GM18511 (cell line): Measurements from ENCODE around the gene TCF7L2.

Source experiments
- ATAC-seq: cut with Tn5 transposase; IDR thresholded peaks from one replicate; pipeline ENCODE4 v1.9.1; 2021; ENCODE audit warnings: mild to moderate bottlenecking, moderate library complexity; ENCODE audit not compliant: unreplicated experiment

TCF7L2 gene

DNA sequence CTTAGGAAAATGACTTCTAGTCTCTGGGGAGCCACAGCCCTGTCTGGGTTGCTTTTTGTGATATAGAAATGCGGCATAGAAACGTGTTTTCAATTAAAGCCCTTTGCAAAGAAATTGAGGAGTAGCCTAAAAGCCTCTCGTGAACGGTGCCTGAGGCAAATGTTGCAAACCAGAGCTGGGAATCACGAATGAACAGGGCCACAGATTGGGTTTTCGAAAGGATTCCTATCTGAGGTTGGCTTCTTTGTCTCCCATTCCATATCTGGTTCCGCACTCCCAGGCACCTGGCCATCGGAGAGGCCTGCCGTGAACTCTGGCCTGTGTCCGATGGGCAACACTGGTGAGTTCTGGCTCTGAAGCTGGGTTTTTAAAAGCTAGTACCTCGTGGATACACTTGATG lies 221.6 kb downstream of the TCF7L2 start:
- ATAC-seq, result no peak

DNA sequence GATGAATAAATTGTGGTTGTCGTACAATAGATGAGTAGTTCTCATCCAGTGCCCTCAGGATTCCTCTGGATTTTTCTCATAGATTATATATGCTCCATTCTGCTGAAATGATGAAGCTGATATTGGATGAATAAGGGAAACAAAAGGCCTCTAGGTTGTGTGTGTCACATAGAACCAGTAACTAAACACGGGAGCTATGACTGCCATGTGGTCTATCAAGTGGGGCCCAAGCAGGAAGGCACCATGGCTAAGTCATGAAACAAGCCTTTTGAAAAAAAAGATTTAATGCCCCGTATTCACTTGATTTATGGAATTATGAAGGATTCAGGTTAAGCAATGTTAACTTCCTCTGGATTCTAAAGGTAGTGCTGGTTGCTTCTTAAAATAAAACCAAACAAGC lies 225.1 kb downstream of the TCF7L2 start:
- ATAC-seq, result no peak

DNA sequence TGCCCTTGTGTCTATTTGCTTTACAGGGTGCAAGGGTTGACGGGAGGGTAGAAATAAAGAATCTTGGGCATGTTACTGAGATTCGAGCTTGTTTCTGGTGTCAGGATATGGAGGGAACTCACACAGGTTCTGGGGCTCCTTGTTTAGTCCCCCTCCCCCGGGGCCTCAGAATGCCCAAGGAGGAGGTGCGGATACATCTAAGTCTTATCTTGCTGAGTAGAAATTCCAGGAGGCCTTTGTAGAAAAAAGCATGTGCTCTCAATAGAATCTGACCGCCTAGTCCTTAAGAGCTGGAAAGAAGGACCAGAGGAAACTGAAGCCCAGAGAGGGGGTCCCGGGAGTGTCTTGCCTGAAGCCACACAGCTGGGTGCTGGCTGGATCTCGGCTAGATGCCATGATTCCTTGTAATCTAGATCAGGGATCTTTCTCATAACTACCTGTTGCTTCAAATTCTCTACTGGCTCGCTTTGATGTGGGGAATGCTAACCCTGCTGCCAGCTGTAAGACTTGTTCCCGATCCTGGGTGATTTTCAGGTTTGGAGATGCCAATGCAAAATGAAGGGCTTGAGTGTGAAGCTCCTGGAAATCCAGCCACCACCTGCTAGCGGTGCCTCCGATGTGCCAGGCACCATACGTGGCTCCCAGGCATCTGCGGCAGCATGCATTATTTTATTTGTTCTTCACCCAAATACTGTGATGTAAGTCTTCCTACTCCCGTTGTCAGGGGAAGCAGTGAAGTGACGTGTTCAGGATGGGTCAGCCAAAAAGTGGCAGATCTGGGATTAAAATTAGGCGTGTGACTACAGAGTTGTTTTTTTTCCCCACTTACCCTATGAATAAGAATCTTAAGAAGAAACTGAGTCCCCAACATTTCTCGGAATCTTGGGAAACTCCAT lies 226.0 kb downstream of the TCF7L2 start:
- no peak for ATAC-seq

DNA sequence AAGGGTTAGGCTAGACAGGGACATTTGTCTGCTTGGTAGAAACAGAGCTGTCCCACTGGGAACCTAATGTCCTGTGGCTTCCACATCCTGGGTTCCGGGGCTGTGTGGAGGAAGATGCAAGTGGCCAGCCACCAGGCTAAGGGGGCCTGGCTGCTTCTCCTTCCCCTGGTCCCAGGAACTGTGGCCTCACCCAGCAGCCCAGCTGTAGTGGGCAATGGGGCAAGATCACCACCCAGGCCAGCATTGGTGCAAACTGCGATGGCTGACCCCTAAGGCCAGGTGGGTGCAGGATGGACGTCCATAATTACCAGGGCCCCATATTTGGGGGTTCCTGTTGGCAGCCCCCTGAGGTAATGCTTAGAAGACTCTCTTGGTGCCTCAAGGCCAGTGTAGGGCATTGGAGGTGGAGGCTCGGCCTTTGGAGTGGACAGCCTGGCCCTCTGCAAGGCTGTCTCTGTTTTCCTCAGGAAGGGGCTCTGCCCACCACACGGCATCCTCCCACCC lies 226.7 kb downstream of the TCF7L2 start:
- no peak for ATAC-seq

DNA sequence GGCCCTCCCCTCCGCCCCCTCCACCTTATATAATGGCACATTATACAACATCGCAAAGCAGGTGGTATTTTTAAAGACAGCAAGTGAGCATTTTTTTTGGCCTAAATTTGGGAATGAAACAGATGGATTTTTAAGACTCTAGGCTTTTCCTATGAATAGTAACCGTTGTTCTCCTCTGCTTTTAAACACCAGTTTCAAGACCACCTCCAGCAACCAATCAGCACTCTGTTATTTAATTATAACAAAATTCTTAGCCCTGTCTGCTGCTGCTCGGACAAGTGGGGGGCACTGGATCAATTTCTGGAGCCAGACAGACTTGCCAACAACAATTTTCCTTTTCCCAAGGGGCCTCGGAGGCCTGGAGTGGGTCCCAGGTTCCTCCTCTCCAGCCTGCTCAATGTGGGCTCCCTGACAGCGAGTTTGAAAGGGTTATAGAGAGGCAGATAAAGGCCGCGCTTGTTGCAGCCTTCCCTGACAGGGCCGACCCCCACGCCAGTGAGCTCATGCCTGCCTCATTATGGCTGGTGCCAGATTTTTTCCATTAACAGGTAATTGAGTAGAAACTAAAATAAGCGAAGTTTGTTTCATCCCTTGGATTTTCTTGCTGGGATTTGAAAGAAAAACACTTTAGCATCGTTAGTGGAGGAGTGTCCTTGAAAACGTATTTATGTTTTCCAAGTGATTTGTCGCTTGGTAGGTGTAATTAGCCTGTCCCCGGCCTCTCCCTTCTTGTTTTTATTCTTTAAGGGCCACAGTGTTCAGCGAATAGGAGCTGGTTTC lies 227.3 kb downstream of the TCF7L2 start:
- no peak for ATAC-seq

GRCh38 chr10:113177936-113178335 lies 227.9 kb downstream of the TCF7L2 start:
- no peak for ATAC-seq

- ATAC-seq, result no peak
Measured at GRCh38 chr10:113178771-113179170, 228.7 kb downstream of the TCF7L2 start.

- no peak for ATAC-seq
Measured at GRCh38 chr10:113179265-113179664, 229.2 kb downstream of the TCF7L2 start.

DNA sequence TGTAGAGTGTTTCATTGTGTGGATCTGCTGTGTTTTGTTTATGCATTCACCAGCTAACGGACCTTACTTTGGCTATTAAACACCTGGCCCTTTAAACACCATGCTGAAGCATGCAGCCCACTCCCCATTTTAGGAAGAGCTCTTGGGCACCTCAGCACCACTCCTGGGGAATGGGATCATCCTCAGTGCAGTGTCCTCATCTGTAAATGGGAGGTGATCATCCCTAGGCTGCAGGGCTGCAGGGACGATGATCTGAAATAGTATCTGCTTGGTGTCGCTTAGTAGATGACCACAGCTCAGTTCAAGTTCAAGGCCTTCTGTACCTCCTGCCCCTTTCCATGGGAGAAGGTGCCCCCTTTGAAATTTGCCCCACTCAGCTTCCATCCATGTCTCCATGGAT lies 229.9 kb downstream of the TCF7L2 start:
- no peak for ATAC-seq

GRCh38 chr10:113180401-113181154 lies 230.5 kb downstream of the TCF7L2 start:
- no peak for ATAC-seq

DNA sequence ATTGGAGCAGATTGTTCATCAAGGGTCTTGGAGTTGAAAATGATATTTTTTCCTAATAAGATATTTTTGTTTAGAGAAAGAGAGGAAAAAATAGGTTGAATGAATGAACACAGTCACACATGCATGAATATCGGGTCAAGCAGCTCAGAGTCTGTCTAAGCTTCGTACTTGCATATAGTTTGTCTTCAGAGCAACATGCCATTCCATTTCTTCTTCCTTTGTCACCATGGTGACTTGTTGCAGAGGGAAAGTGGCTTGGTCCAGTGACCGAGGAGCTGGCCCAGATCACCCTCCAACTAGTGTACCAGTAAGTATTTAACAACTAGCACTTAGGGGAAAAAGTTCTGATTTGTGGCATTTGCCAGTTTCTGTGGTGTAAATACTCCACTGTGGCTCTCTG lies 232.1 kb downstream of the TCF7L2 start:
- ATAC-seq, result no peak

GRCh38 chr10:113183573-113183972 lies 233.5 kb downstream of the TCF7L2 start:
- no peak for ATAC-seq

GRCh38 chr10:113187063-113187777 lies 237.2 kb downstream of the TCF7L2 start:
- ATAC-seq, result no peak

GRCh38 chr10:113199459-113199858 lies 249.4 kb downstream of the TCF7L2 start:
- no peak for ATAC-seq

- ATAC-seq, result no peak
Measured at GRCh38 chr10:113202011-113202410, 252.0 kb downstream of the TCF7L2 start.

DNA sequence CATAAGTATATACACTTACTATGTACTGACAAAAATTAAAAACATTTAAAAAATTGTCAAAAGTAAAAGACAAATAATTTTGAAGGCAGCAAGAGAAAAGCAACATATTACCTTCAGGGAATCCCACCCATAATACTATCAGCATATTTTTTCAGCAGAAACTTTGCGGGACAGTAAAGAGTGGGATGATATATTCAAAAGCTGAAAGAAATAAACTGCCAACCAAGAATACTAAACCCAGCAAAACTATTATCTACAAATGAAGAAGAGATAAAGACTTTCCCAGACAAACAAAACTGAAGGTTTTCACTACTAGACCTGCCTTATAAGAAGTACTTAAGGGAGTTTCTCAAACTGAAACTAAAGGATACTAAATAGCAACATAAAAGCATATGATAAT lies 257.9 kb downstream of the TCF7L2 start:
- ATAC-seq, result no peak

DNA sequence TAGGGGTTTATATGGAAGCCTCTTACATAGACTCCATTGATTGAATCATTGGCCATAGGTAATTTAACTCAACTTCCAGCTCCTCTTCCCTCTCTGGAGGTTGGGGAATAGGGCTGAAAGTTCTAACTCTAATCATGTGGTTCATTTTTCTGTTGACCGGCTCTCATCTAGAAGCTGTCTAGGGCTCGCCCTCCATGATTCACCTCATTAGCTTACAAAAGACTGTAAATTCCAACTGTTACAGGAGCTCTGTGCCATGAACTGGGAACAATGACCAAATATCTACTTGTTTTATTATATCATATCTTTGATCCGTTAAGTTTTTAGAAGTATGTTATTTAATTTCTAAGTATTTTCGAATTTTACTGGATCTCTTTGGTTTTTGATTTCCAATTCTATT lies 263.0 kb downstream of the TCF7L2 start:
- ATAC-seq, result no peak

DNA sequence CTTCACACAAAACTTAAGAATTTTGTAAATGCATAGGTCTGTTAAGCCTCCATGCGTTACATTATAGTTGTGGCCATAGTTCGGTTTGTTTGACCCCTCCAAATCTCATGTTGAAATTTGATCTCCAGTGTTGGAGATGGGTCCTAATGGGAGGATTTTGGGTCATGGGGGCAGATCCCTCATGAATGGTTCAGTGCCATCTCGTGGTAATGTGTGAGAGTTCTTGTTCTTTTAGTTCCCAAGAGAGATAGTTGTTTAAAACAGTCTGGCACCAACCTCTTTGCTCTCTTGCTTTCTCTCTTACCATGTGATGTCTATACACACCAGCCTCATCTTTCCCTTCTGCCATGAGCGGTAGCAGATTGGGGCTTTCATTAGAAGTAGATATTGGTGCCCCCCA lies 264.3 kb downstream of the TCF7L2 start:
- ATAC-seq, result no peak

- no peak for ATAC-seq
Measured at GRCh38 chr10:113216102-113216501, 266.1 kb downstream of the TCF7L2 start.
